DOHH2 (cell line): ENCODE measurements around the gene UXS1.

ENCODE experiments used
- H3F3A ChIP-seq: fragments of 200-600 bp; sonication (generic), shearing (Covaris generic); 2 replicates; pipeline ENCODE4 v1.6.0; 2016; ENCODE audit warnings: antibody characterized with exemption, mild to moderate bottlenecking; ENCODE audit not compliant: control insufficient read depth, insufficient read depth
- H3K27ac ChIP-seq: fragments of 200-600 bp; sonication (generic); 2 replicates; pipeline ENCODE4 v1.5.1; 2014; ENCODE audit warnings: low read depth, mild to moderate bottlenecking, low read length, moderate library complexity
- H3K27me3 ChIP-seq: fragments of 200-600 bp; sonication (generic); 2 replicates; pipeline ENCODE4 v1.6.1; 2014; ENCODE audit warnings: mild to moderate bottlenecking, low read length, mixed read lengths; ENCODE audit not compliant: control insufficient read depth
- H3K36me3 ChIP-seq: fragments of 200-600 bp; sonication (generic); 2 replicates; pipeline ENCODE4 v1.6.1; 2014; ENCODE audit warnings: mild to moderate bottlenecking, low read length, moderate library complexity, mixed read lengths; ENCODE audit not compliant: control insufficient read depth
- H3K4me1 ChIP-seq: fragments of 200-600 bp; sonication (generic); 2 replicates; pipeline ENCODE4 v1.6.1; 2014; ENCODE audit warnings: mild to moderate bottlenecking, low read length, mixed read lengths; ENCODE audit not compliant: control insufficient read depth
- H3K4me2 ChIP-seq: fragments of 200-600 bp; sonication (generic); 2 replicates; pipeline ENCODE4 v1.6.0; 2014; ENCODE audit warnings: mild to moderate bottlenecking, low read length, moderate library complexity
- H3K4me3 ChIP-seq: fragments of 200-600 bp; sonication (generic); 2 replicates; pipeline ENCODE4 v1.5.1; 2014; ENCODE audit warnings: mild to moderate bottlenecking, low read length, mixed read lengths
- H3K79me2 ChIP-seq: fragments of 200-600 bp; sonication (generic); 2 replicates; pipeline ENCODE4 v1.6.1; 2014; ENCODE audit warnings: mild to moderate bottlenecking, low read length, mixed read lengths; ENCODE audit not compliant: control insufficient read depth
- H3K9me2 ChIP-seq: fragments of 200-600 bp; sonication (generic); replicated peaks from 2 replicates; pipeline ENCODE4 v1.6.1; 2014; ENCODE audit warnings: mild to moderate bottlenecking, low read length, mixed read lengths; ENCODE audit not compliant: control insufficient read depth
- H3K9me3 ChIP-seq: fragments of 200-600 bp; sonication (generic); 2 replicates; pipeline ENCODE4 v1.6.1; 2014; ENCODE audit warnings: antibody characterized with exemption, low read length, mixed read lengths; ENCODE audit not compliant: control insufficient read depth, insufficient read depth
- H4K20me1 ChIP-seq: fragments of 200-600 bp; sonication (generic); 2 replicates; pipeline ENCODE4 v1.6.0; 2014; ENCODE audit warnings: low read depth, mild to moderate bottlenecking, antibody characterized with exemption, low read length, moderate library complexity; ENCODE audit not compliant: control insufficient read depth, insufficient read depth
- EZH2phosphoT487 ChIP-seq: fragments of 200-600 bp; sonication (generic); IDR thresholded peaks from 2 replicates; pipeline ENCODE4 v1.6.1; 2017; ENCODE audit warnings: borderline replicate concordance, mild to moderate bottlenecking, antibody characterized with exemption, low read length, moderate library complexity, mixed read lengths
- TF ChIP-seq, protein P1 (sequence below): fragments of 200-600 bp; sonication (generic); IDR thresholded peaks from one replicate; pipeline ENCODE4 v1.5.1; 2014; ENCODE audit warnings: antibody characterized with exemption, mild to moderate bottlenecking, low read depth, low read length; ENCODE audit not compliant: poor library complexity, severe bottlenecking

The UXS1 gene

DNA sequence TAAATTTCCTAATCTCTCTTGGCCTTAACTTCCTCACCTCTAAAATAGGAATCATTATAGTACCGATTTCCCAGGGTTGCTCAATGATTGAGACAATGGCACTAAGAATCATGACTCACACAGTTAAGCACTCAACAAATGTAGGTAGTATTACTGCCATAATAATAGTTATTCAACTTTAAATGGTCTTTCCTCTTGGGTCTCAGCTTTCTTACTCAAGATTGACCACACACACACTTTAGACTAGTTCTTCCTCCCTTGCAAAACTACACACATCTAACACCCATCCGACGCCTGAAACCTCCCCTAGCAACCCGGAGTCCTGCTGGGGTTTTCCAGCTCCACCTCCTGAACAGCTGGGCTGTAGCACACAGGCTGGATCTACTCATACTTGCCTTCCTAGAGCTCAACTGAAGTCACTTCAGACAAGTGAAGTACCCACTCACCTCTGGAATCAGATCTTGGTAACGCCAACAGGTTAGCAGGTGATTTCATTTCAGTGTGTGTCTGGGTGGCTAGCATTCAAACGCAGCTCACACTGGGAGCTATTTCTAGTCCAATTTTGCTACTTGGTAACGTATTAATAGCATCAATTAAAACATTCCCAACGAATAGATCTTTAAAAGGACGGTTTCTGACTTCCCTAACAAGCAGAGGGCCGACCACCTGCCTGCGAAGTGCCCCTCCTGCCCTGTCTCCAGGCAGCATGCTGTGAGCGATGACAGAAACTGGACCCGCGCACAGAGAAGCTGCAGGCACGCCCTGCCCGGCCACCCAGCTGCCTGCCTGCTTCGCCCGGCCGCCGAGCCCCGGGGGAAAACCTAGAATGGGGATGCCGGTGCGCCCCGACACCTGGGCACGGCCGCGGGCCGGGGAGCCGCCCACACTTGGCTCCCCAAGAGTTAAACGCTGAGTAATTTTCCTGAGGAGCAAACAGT is 1.1 kb downstream of the UXS1 start:
- H3K4me1 ChIP-seq: peaks cover 26% of the 10 kb centered on the region
- no peaks in the 10 kb centered on the region for H3K9me2 ChIP-seq
- no peaks in the 10 kb centered on the region for H3F3A ChIP-seq
- H3K9me3 ChIP-seq: no peaks in the 10 kb centered on the region
- no peaks in the 10 kb centered on the region for H3K36me3 ChIP-seq
- peaks cover 44% of the 10 kb centered on the region for H3K79me2 ChIP-seq
- no peak overlapping the region for H3K27ac ChIP-seq
- H3K4me3 ChIP-seq: peak overlapping the region; percentile 91
- TF ChIP-seq, protein P1, sequence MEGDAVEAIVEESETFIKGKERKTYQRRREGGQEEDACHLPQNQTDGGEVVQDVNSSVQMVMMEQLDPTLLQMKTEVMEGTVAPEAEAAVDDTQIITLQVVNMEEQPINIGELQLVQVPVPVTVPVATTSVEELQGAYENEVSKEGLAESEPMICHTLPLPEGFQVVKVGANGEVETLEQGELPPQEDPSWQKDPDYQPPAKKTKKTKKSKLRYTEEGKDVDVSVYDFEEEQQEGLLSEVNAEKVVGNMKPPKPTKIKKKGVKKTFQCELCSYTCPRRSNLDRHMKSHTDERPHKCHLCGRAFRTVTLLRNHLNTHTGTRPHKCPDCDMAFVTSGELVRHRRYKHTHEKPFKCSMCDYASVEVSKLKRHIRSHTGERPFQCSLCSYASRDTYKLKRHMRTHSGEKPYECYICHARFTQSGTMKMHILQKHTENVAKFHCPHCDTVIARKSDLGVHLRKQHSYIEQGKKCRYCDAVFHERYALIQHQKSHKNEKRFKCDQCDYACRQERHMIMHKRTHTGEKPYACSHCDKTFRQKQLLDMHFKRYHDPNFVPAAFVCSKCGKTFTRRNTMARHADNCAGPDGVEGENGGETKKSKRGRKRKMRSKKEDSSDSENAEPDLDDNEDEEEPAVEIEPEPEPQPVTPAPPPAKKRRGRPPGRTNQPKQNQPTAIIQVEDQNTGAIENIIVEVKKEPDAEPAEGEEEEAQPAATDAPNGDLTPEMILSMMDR: no peak
- no peak for TF ChIP-seq EZH2phosphoT487
- peaks cover 7% of the 10 kb centered on the region for H3K27me3 ChIP-seq
- peaks cover 9% of the 10 kb centered on the region for H4K20me1 ChIP-seq
- peak overlapping the region; percentile 92 for H3K4me2 ChIP-seq

DNA sequence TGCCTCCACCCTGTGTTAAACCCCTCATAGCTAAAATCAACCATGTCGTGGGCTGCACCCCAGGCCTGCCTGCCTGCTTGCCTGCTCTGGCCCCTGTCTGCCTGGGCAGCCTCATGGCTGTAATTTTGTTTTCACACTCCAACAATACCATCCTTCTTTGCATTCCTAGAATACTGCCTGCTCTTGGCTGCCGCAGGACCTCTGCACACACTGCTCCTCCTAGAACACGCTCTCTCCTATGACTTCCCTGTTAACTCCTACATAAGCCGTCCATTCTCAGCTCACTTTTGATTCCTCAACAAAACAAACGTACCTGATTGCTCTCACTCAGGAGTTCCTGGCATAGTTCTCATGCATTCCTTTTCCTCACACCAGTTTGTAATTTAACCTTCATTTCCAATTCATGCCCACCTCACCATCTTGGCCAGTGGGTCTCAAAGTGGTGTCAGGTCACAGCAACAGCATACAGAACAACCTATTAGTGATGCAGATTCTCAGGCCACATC is 2.5 kb downstream of the UXS1 start:
- Histone ChIP-seq H3K9me3 (no peaks in the 10 kb centered on the region), H3K4me1 (peaks cover 26% of the 10 kb centered on the region), H4K20me1 (peaks cover 9% of the 10 kb centered on the region), H3K4me2 (no peak overlapping the region), H3K27me3 (peaks cover 7% of the 10 kb centered on the region), H3F3A (no peaks in the 10 kb centered on the region), H3K36me3 (no peaks in the 10 kb centered on the region), H3K9me2 (no peaks in the 10 kb centered on the region), H3K4me3 (no peak overlapping the region), H3K79me2 (peaks cover 52% of the 10 kb centered on the region), H3K27ac (no peak overlapping the region)
- no peak for TF ChIP-seq EZH2phosphoT487
- TF ChIP-seq, protein P1: no peak

DNA sequence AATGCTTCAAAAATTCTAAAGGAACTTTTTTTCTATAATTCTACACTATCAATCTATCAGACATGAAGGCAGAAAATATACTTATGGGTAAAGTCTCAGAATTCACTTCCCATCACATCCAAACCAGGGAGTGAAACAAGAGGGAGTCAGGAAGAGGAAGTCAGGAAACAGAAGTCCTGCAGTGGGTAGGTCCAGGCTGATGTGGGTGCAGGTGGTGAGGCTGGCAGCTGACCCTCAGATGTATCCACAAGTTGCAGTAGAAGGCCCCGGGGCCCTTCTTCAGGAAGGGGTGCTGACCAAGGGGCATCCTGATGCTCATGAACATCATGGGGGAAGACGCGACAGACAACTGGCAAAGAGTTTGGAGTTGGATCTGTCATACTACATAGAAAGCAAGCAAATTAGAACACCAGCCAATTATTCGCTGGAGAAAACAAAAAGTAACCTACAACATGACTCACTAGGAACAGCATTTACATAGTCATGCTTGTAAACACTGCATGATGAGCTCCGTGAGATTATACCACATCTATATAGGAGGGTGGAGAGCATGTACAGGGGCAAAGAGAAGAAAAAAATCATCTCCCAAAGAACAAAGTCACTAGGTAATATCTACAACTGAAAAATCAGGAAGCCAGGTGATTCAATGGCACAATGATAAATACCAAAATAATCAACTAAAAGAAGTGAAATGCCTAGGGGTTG is 4.2 kb downstream of the UXS1 start:
- no peak overlapping the region for H3K4me2 ChIP-seq

More for the DNA sequence above, 4.2 kb downstream of the UXS1 start:
- no peaks in the 10 kb centered on the region for H3K36me3 ChIP-seq
- H3K27me3 ChIP-seq: peaks cover under 1% of the 10 kb centered on the region
- H3K79me2 ChIP-seq: peaks cover 66% of the 10 kb centered on the region
- TF ChIP-seq, protein P1: no peak
- TF ChIP-seq EZH2phosphoT487: no peak
- peaks cover 22% of the 10 kb centered on the region for H3K4me1 ChIP-seq
- H3K27ac ChIP-seq: no peak overlapping the region
- H4K20me1 ChIP-seq: peaks cover 9% of the 10 kb centered on the region
- H3K9me3 ChIP-seq: no peaks in the 10 kb centered on the region
- no peak overlapping the region for H3K4me3 ChIP-seq
- no peaks in the 10 kb centered on the region for H3F3A ChIP-seq
- no peaks in the 10 kb centered on the region for H3K9me2 ChIP-seq
